Nasal cavity respiratory epithelium epithelial cell of viscerocranial mucosa (primary cell): ENCODE measurements around the gene SRP19. TPM values are rescaled to one million over a fixed set of nuclear protein-coding genes. Genes with fewer than 3 reads are reported as not detected.

ENCODE experiments used
- total RNA-seq: library from RNA; depleted of rRNA; stranded (reverse); fragments of >200 nt; gene quantifications from 2 replicates; pipeline ENCODE4 v1.2.3, GENCODE V29; 2014

Gene SRP19
- 134 and 152 TPM in 2 replicates for total RNA-seq

DNA sequence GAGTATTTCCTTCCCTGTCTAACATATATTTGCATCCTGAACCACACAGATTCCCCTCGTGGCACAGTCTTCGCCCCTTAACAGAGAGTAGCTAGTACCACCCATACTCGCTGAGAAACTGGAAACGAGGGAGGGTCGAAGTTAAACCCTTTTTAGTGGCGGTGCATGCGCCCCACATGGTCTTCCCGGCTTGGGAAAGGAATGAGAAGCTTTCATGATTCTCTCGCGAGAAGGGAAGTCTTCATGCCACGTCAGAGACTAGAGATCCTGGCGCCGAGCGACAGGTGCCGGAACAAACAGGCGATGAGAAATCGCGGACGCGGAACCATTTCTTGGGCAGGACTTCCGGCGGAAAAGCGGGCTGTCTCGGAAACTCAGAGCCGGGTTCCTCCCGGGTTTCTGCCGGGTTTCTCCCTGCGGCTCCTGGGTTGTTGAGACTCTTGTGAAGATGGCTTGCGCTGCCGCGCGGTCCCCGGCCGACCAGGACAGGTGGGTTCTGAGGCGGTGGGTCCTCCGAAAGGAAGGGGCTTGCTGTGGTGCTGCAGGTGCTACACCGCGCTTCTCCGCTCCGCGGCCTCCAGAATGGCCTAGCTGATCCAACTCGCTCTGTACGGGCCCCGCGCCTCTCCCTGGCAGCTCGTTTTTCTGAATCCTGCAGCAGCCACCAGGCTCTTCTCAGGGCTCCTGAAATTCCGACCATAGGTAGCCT lies at the start of gene SRP19:
Gene SRP19 (plus strand): TSS at position 359 of the 709 bp plus-strand sequence. CDS start 90 bp downstream, at position 449.

Other genes starting within 250 kb of the SRP19 start
- gene APC, start 123.4 kb upstream of the SRP19 start, total RNA-seq: 52.3 and 57.1 TPM in 2 replicates
- gene REEP5, start 60.9 kb downstream of the SRP19 start, total RNA-seq: 33.5 and 49.7 TPM in 2 replicates
- 33.7 and 37.3 TPM in 2 replicates for gene DCP2, start 115.5 kb downstream of the SRP19 start, total RNA-seq